T-helper 2 cell treated with Interferon-gamma antibody and Interleukin-4, amounts not matched to agents 5 μg/mL and 100 μg/mL, for 36 hours (primary cell): ENCODE results near the gene TSNAX.

Experiments used
- DNase-seq: peaks from one replicate; pipeline ENCODE4 v3.0.0; 2021; ENCODE audit warnings: low spot score
- H3K27ac Mint-ChIP-seq: one replicate; pipeline ENCODE4 v1.8.0; 2021; ENCODE audit warnings: mild to moderate bottlenecking, mixed read lengths
- H3K27me3 Mint-ChIP-seq: one replicate; pipeline ENCODE4 v1.8.0; 2021; ENCODE audit warnings: low read depth, mixed read lengths
- H3K36me3 Mint-ChIP-seq: one replicate; pipeline ENCODE4 v1.8.0; 2021; ENCODE audit warnings: low read depth, mixed read lengths
- H3K4me1 Mint-ChIP-seq: one replicate; pipeline ENCODE4 v1.8.0; 2021; ENCODE audit warnings: low read depth, mixed read lengths
- H3K4me3 Mint-ChIP-seq: one replicate; pipeline ENCODE4 v1.8.0; 2022; ENCODE audit warnings: mild to moderate bottlenecking, moderate library complexity, mixed read lengths
- H3K9me3 Mint-ChIP-seq: one replicate; pipeline ENCODE4 v1.8.0; 2021; ENCODE audit warnings: mixed read lengths

TSNAX gene

GRCh38 chr1:231533240-231533639 is 4.8 kb downstream of the TSNAX start:
- DNase-seq = no peak
- H3K4me1 Mint-ChIP-seq = peaks cover 33% of the 10 kb centered on the region
- H3K9me3 Mint-ChIP-seq = peaks cover 4% of the 10 kb centered on the region
- H3K27me3 Mint-ChIP-seq = no peaks in the 10 kb centered on the region
- peaks cover 42% of the 10 kb centered on the region for H3K36me3 Mint-ChIP-seq
- H3K4me3 Mint-ChIP-seq = no peak overlapping the region
- H3K27ac Mint-ChIP-seq = no peak overlapping the region

- Mint-ChIP-seq H3K27ac (no peak overlapping the region), H3K9me3 (peaks cover 4% of the 10 kb centered on the region), H3K4me1 (peaks cover 26% of the 10 kb centered on the region), H3K36me3 (peaks cover 46% of the 10 kb centered on the region), H3K27me3 (no peaks in the 10 kb centered on the region), H3K4me3 (no peak overlapping the region)
- DNase-seq = no peak
These were observed 6.3 kb downstream of the TSNAX start for GRCh38 chr1:231534703-231535159.

DNA sequence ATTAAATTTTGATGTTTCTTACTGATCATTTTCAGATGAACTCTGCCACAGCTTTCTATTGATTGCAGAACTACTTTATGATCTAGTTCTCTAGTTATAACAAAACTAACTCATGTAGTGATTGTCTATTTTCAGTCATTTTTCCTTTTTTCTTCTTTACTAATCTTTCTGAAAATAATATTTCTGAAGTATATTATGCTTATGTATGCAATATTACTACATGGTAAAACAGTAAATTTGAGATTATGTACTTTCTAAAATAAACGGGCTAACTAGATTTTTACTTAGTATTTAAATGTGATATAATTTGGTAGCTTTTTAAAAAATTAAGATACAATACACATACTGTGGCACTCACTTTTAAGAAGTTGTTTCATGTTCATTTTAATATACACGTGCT is 7.6 kb downstream of the TSNAX start:
- H3K36me3 Mint-ChIP-seq = peaks cover 50% of the 10 kb centered on the region
- peaks cover 10% of the 10 kb centered on the region for H3K9me3 Mint-ChIP-seq
- peaks cover 20% of the 10 kb centered on the region for H3K4me1 Mint-ChIP-seq
- no peaks in the 10 kb centered on the region for H3K27me3 Mint-ChIP-seq
- H3K4me3 Mint-ChIP-seq = no peak overlapping the region
- H3K27ac Mint-ChIP-seq = no peak overlapping the region
- DNase-seq = no peak

DNA sequence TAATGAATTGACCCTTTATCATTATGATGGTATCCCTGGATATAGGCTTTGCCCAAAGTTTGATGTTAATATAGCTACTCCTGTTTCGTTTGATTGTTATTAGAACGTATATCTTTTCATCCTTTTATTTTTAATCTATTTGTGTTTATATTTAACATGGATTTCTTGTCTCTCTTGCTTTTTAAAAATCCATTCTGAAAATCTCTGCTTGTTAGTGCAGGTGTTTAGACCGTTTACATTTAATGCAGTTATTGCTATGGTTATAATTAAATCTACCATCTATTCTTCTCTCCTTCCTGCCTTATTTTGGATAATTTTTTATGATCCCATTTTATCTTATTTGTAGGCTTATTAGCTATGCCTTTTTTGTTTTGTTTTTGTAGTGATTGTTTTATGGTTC is 12.4 kb downstream of the TSNAX start:
- H3K4me3 Mint-ChIP-seq = no peak overlapping the region
- DNase-seq = no peak
- no peak overlapping the region for H3K27ac Mint-ChIP-seq
- peaks cover 5% of the 10 kb centered on the region for H3K4me1 Mint-ChIP-seq
- H3K36me3 Mint-ChIP-seq = peaks cover 65% of the 10 kb centered on the region
- peaks cover 12% of the 10 kb centered on the region for H3K9me3 Mint-ChIP-seq
- no peaks in the 10 kb centered on the region for H3K27me3 Mint-ChIP-seq

DNA sequence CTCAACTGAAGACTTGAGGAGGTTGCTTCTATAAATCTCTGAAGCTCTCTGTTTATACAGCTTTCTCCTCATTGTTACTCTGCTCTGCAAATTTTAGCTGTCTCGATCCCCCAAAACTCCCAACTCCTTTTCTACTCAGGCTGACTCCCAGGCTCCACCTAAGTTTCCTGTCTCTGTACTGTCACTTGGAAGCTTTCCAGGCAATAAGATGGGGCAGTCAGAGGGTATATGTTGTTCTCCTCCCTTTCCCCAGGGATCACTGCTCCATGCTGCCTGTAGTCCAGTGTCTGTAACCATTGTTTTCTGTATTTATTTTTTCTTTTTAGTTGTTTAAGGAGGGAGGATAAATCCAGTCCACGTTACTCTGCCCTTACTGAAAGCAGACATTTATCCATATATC is 13.4 kb downstream of the TSNAX start:
- no peak for DNase-seq
- no peak overlapping the region for H3K4me3 Mint-ChIP-seq
- no peaks in the 10 kb centered on the region for H3K27me3 Mint-ChIP-seq
- H3K27ac Mint-ChIP-seq = no peak overlapping the region
- H3K4me1 Mint-ChIP-seq = peaks cover 3% of the 10 kb centered on the region
- peaks cover 69% of the 10 kb centered on the region for H3K36me3 Mint-ChIP-seq
- H3K9me3 Mint-ChIP-seq = peaks cover 12% of the 10 kb centered on the region

GRCh38 chr1:231544943-231545592 is 16.6 kb downstream of the TSNAX start:
- Mint-ChIP-seq H3K27ac (no peak overlapping the region), H3K9me3 (peaks cover 12% of the 10 kb centered on the region), H3K4me1 (peaks cover 6% of the 10 kb centered on the region), H3K4me3 (no peak overlapping the region), H3K36me3 (peaks cover 49% of the 10 kb centered on the region), H3K27me3 (no peaks in the 10 kb centered on the region)
- no peak for DNase-seq

DNA sequence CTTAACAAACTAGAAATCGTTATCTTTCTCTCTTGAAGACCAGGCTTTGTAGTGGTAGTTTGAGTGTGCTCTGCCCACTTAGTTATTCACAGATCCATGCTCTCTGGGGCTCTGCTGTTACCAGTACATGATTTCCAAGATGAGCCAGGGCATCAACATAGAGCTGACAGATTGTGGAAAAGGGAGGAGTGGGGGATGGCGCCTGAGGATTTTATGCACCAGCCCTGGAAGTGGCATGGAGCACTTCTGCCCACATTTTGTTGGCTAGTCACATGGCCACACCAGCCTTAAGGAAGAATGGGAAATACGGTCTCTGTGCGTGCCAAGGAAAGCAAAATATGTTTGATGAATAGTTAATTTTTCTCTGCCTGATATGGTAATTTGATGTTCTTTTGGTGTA is 18.2 kb downstream of the TSNAX start:
- Mint-ChIP-seq H3K27ac (no peak overlapping the region), H3K36me3 (peaks cover 35% of the 10 kb centered on the region), H3K4me3 (no peak overlapping the region), H3K9me3 (no peaks in the 10 kb centered on the region), H3K4me1 (peaks cover 8% of the 10 kb centered on the region), H3K27me3 (no peaks in the 10 kb centered on the region)
- DNase-seq = no peak

- DNase-seq = no peak
- Mint-ChIP-seq H3K4me1 (peaks cover 10% of the 10 kb centered on the region), H3K4me3 (no peak overlapping the region), H3K36me3 (peaks cover 19% of the 10 kb centered on the region), H3K9me3 (no peaks in the 10 kb centered on the region), H3K27ac (no peak overlapping the region), H3K27me3 (no peaks in the 10 kb centered on the region)
These were observed 21.4 kb downstream of the TSNAX start for GRCh38 chr1:231549733-231550447.

DNA sequence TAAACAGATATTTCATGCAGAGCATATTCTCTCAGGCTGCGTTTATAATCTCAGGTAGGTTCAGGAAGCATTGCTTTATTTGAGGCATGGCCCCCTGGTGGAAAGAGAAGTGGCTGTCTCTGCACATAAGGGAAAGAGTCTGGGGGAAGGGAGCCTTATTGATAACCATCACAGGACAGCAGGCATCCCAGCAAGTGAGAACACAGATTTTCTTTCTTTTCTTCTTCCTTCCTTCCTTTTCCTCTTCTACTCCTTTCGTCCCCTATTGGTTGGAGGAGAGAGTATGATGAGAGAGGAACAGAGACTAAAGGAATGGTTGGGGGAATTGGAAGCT is 21.9 kb downstream of the TSNAX start:
- Mint-ChIP-seq H3K36me3 (peaks cover 21% of the 10 kb centered on the region), H3K27ac (no peak overlapping the region), H3K27me3 (no peaks in the 10 kb centered on the region), H3K4me1 (peaks cover 12% of the 10 kb centered on the region), H3K4me3 (no peak overlapping the region), H3K9me3 (no peaks in the 10 kb centered on the region)
- DNase-seq = no peak

- Mint-ChIP-seq H3K27me3 (no peaks in the 10 kb centered on the region), H3K9me3 (no peaks in the 10 kb centered on the region), H3K4me3 (no peak overlapping the region), H3K4me1 (peaks cover 17% of the 10 kb centered on the region), H3K36me3 (peaks cover 14% of the 10 kb centered on the region), H3K27ac (no peak overlapping the region)
- DNase-seq = no peak
These were observed 24.9 kb downstream of the TSNAX start for GRCh38 chr1:231553320-231553719.

DNA sequence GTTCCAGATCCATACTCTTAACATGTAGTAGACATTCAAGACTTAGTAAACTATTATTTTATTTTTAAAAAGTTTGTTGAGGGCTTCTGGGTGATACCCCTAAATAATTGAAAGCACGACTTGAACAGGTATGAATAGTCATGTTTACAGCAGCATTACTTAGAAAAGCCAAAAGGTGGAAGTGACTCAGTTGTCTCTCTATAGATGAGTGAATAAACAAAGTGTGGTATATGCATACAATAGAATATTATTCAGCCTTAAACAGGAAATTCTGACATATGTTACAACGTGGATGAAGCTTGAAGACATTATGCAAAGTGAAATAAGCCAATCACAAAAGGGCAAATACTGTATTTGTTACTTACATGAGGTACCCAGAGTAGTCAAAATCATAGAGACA is 26.5 kb downstream of the TSNAX start:
- H3K9me3 Mint-ChIP-seq = no peaks in the 10 kb centered on the region
- DNase-seq = no peak
- H3K27me3 Mint-ChIP-seq = no peaks in the 10 kb centered on the region
- peaks cover 15% of the 10 kb centered on the region for H3K4me1 Mint-ChIP-seq
- H3K4me3 Mint-ChIP-seq = no peak overlapping the region
- no peak overlapping the region for H3K27ac Mint-ChIP-seq
- H3K36me3 Mint-ChIP-seq = peaks cover 14% of the 10 kb centered on the region

- Mint-ChIP-seq H3K9me3 (no peaks in the 10 kb centered on the region), H3K27me3 (no peaks in the 10 kb centered on the region), H3K4me3 (no peak overlapping the region), H3K4me1 (peaks cover 13% of the 10 kb centered on the region), H3K36me3 (peaks cover 16% of the 10 kb centered on the region), H3K27ac (no peak overlapping the region)
- no peak for DNase-seq
These were observed 28.9 kb downstream of the TSNAX start for GRCh38 chr1:231557411-231557810.

DNA sequence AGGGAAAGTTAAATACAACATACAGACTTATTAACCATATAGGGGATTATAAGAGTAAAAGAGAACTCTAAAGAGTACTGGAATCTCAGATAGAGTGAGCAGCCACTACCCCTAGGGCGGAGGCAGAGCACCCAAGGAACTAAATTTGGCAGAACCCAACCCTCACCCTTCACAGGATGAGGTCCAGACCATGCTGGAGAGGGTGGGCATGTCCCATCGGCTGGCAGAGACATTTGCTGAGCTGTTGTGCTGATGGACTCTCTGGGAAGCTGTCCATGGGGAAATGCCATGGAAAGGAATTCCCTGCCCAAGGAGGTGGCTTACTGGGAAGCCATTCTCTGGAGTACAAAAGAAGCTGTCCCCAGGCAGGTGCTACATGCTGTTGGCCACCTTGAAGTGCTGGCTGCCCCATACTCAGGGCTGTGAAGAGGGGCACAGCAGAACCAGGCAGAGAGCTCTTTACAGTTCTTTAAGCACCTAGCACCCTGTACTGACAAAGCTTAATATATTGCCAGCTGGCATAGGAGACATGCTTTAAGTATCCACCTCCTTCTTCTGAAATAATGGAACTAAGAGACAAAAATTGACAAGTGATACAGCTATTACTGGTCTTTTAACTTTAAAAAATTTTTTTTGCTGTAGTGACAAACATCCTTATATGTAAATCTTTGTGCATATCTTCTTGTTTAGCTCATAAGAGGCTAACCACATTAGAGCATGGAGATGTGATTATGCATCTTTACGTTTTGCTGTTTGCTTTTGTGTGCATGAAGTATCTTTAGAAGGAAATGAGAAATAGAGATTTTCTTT is 29.6 kb downstream of the TSNAX start:
- H3K9me3 Mint-ChIP-seq = no peaks in the 10 kb centered on the region
- H3K27me3 Mint-ChIP-seq = no peaks in the 10 kb centered on the region
- peaks cover 14% of the 10 kb centered on the region for H3K4me1 Mint-ChIP-seq
- H3K27ac Mint-ChIP-seq = no peak overlapping the region
- H3K4me3 Mint-ChIP-seq = no peak overlapping the region
- H3K36me3 Mint-ChIP-seq = peaks cover 17% of the 10 kb centered on the region
- no peak for DNase-seq

DNA sequence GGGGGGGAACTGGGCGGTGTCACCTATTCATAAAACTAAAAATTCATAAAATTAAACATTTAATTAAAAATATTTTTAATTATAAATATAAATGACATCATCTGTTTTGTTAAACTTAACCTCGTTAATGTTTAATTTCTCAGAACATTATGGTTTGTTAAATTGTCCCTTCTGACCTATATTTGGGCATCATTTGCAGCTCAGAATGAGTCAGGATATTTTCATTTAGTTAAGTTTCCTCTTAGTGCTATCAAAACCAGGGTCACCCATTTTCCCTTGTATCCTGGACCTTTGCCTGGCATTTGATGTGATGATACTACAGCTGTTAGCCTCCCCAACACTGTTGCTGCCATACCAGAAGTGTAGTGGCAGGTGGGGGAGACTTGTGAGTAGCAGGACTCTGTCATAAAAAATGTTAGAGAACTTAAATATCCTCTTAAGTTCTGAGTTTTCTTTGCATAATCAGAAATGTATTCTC is 30.3 kb downstream of the TSNAX start:
- H3K36me3 Mint-ChIP-seq = peaks cover 23% of the 10 kb centered on the region
- no peak overlapping the region for H3K27ac Mint-ChIP-seq
- no peaks in the 10 kb centered on the region for H3K9me3 Mint-ChIP-seq
- DNase-seq = no peak
- no peak overlapping the region for H3K4me3 Mint-ChIP-seq
- peaks cover 16% of the 10 kb centered on the region for H3K4me1 Mint-ChIP-seq
- no peaks in the 10 kb centered on the region for H3K27me3 Mint-ChIP-seq
